HCT116 (cell line): ENCODE results near the gene LRRC4B.

Experiments
- CTCF ChIP-seq, 3 experiments: fragments of 200-600 bp in 1 of 3; sonication (generic) in 1 of 3; IDR thresholded peaks in 2 of 3; conservative IDR thresholded peaks in 1 of 3; 2 replicates each; pipeline ENCODE4 v1.5.1; 2012 to 2017; ENCODE audit warnings: low read depth in 2 of 3, low read length in 2 of 3, antibody characterized with exemption in 1 of 3, borderline replicate concordance in 1 of 3, control low read depth in 1 of 3, mild to moderate bottlenecking in 1 of 3, mixed read lengths in 1 of 3, mixed run types in 1 of 3, moderate library complexity in 1 of 3; ENCODE audit not compliant: insufficient read depth in 1 of 3
- EGR1 ChIP-seq: IDR thresholded peaks from 2 replicates; pipeline ENCODE4 v1.6.1; 2012; ENCODE audit warnings: low read depth
- EZH2 ChIP-seq: fragments of 200-600 bp; sonication (generic); IDR thresholded peaks from 2 replicates; pipeline ENCODE4 v1.6.1; 2017; ENCODE audit warnings: antibody characterized with exemption, mixed run types
- EZH2phosphoT487 ChIP-seq: fragments of 200-600 bp; IDR thresholded peaks from 2 replicates; pipeline ENCODE4 v1.6.1; 2018; ENCODE audit warnings: antibody characterized with exemption, borderline replicate concordance
- POLR2A ChIP-seq: IDR thresholded peaks from 2 replicates; pipeline ENCODE4 v1.7.0; 2011; ENCODE audit warnings: borderline replicate concordance; ENCODE audit not compliant: insufficient read depth, insufficient read length; ENCODE audit errors: extremely low read depth
- POLR2AphosphoS5 ChIP-seq: IDR thresholded peaks from 2 replicates; pipeline ENCODE4 v1.6.1; 2011; ENCODE audit warnings: mild to moderate bottlenecking, low read depth, low read length, moderate library complexity
- RAD21 ChIP-seq: IDR thresholded peaks from 2 replicates; pipeline ENCODE4 v1.6.1; 2012; ENCODE audit warnings: low read depth, mild to moderate bottlenecking
- REST ChIP-seq: IDR thresholded peaks from 2 replicates; pipeline ENCODE4 v1.6.1; 2012; ENCODE audit warnings: low read depth
- SP1 ChIP-seq: IDR thresholded peaks from 2 replicates; pipeline ENCODE4 v1.6.1; 2012; ENCODE audit warnings: low read depth
- SRF ChIP-seq: IDR thresholded peaks from 2 replicates; pipeline ENCODE4 v1.6.1; 2012; ENCODE audit warnings: low read depth
- TCF7L2 ChIP-seq: IDR thresholded peaks from 2 replicates; pipeline ENCODE4 v1.7.0; 2011; ENCODE audit warnings: borderline replicate concordance, inconsistent platforms; ENCODE audit not compliant: insufficient read depth, insufficient read length; ENCODE audit errors: extremely low read depth
- ZBTB33 ChIP-seq: IDR thresholded peaks from 2 replicates; pipeline ENCODE4 v1.6.1; 2011; ENCODE audit warnings: mild to moderate bottlenecking, low read length, moderate library complexity; ENCODE audit not compliant: insufficient replicate concordance; ENCODE audit errors: extremely low read depth
- ZNF274 ChIP-seq: fragments of 200-500 bp; sonication (Bioruptor generic); IDR thresholded peaks from 2 replicates; pipeline ENCODE4 v1.6.1; 2014; ENCODE audit warnings: mild to moderate bottlenecking, low read depth, low read length, inconsistent platforms

GRCh38 chr19:50570997-50571396 is 2.8 kb upstream of the LRRC4B start:
- TF ChIP-seq EZH2 (no peak), CTCF (IDR thresholded peaks at IDR 0.05 in 2 of 3, conservative IDR thresholded peaks at IDR 0.05 in 1 of 3; ENCODE audit: borderline replicate concordance in 1 of 3, insufficient read depth in 1 of 3, low read depth in 2 of 3, low read length in 2 of 3) (no peak), POLR2AphosphoS5 (no peak), RAD21 (no peak), POLR2A (no peak), ZNF274 (no peak), ZBTB33 (no peak), EZH2phosphoT487 (no peak), TCF7L2 (no peak), REST (no peak), SRF (no peak), SP1 (no peak), EGR1 (no peak)
